Transverse colon (tissue), 4 donors: ENCODE measurements around the gene WDR31.

ENCODE experiments used
- CTCF ChIP-seq, 5 experiments: fragments of 200-600 bp in 3 of 5; fragments of 450-650 bp in 2 of 5; sonication (generic) in 3 of 5; IDR thresholded peaks; 1 replicate in 2 of 5; 2 replicates in 3 of 5; pipeline ENCODE4 v1.5.1; 2016 to 2017; ENCODE audit warnings: antibody characterized with exemption in 5 of 5, inconsistent platforms in 3 of 5, mild to moderate bottlenecking in 2 of 5, moderate library complexity in 1 of 5
- EP300 ChIP-seq: sonication (generic); formaldehyde crosslinking; IDR thresholded peaks from one replicate; pipeline ENCODE4 v1.6.1; 2017; ENCODE audit warnings: antibody characterized with exemption, low read depth
- POLR2A ChIP-seq: fragments of 450-650 bp; IDR thresholded peaks from one replicate; pipeline ENCODE4 v1.6.1; 2016; ENCODE audit warnings: antibody characterized with exemption, mild to moderate bottlenecking, moderate library complexity
- POLR2AphosphoS5 ChIP-seq, 3 donors: sonication (generic); formaldehyde crosslinking; IDR thresholded peaks; one replicate each; pipeline ENCODE4 v1.6.1; 2016; ENCODE audit warnings: antibody characterized with exemption in 3 of 3

GRCh38 chr9:113266174-113266573, 73.9 kb downstream of the WDR31 start:
- TF ChIP-seq CTCF (IDR thresholded peaks at IDR 0.05) (no peak), POLR2A (no peak), EP300 (no peak), POLR2AphosphoS5 (IDR thresholded peaks at IDR 0.05) (no peak)
